ENCODE measurements around the gene TFAM. TPM values are rescaled to one million over a fixed set of nuclear protein-coding genes. Genes with fewer than 3 reads are reported as not detected.
A peak's percentile ranks its signal among the peaks of the same experiment; 100 is the strongest.

The TFAM gene
- 28.1 TPM for total RNA-seq

DNA sequence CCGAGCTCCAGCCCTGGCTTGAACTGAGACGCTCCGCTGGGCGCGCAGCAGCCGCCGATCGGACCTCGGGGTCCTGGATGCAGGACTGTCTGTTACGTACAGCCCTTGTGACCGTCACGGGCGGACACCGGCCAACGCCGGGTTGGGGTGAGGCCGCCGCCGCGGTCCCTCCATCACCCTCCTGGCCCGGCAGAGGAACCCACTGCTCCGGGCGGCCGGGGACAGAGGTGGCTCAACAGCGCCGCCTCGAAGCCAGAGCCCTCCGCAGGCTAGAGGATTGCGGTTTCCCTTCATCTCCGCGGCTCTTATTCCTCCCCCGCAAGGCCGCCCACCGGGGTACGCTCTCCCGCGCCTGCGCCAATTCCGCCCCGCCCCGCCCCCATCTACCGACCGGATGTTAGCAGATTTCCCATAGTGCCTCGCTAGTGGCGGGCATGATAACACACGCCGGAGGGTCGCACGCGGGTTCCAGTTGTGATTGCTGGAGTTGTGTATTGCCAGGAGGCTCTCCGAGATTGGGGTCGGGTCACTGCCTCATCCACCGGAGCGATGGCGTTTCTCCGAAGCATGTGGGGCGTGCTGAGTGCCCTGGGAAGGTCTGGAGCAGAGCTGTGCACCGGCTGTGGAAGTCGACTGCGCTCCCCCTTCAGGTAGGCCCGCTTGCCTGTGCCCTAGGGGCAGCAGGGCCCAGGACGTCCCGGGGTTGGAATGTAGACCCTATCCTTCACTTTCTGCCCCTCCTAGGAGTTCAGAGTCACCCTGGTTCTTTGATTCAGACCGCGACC is at the start of gene TFAM:
Gene TFAM, plus strand, starts transcription at position 412 of the 785 bp plus-strand sequence. Its CDS starts 138 bp downstream, at position 550.
- DNase-seq = peak; percentile 98

DNA sequence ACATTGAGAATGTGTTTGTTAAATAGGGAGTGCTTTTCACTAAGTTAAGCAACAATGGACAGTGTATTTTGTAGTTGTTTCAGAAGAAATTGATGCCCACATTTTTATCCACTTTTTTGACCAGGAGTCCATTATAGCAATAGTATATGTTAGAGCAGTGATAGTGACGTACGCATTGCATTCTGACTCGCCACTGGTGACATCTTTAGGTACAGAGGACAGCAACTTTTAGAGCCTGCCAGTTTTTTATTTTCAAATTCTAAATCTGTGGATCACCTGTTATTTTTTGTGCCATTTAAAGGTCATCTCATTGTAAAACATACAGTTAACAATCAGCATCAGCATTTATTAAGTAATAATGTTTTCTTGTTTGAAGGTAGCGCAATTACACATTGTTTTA is 49.0 kb upstream of the TFAM start:
- no peak for DNase-seq

DNA sequence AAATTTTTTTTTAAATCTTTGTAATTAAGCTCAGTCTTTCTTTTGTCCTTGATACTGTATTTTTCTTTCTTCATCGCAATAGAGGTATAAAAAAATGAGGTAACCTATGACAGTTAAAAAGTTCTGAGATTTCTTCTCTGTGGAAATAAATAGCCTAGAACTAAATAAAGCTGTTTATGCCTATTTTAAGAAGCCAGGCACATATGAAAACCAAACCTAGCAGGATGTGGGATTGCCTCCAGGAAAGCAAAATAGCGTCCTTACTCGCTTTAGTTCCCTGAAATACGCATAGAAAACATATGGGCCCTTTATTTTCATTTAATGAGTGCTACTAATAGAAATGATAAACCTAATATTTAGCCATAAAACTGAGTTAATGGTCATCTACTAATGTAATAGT is 43.8 kb upstream of the TFAM start:
- DNase-seq = no peak

DNA sequence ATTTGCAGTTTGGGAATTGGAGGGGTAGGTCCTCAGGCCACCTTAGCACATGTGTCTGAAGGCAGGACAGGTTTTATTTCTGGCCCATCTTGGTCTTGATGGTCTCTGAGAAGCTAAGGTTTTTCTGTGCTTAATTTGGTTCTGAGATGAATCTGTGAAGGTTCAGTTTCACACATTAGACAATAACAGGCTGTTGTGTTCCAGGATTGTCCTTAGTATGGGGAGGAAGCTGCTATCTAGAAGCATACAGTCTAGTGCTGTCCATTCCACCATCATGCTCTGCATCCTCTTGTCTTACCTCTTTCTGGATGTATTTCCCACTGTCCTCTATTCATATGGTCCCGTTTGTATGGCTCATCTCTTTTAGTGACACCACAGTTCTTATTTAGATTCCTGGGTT is 43.3 kb upstream of the TFAM start:
- no peak for DNase-seq

DNA sequence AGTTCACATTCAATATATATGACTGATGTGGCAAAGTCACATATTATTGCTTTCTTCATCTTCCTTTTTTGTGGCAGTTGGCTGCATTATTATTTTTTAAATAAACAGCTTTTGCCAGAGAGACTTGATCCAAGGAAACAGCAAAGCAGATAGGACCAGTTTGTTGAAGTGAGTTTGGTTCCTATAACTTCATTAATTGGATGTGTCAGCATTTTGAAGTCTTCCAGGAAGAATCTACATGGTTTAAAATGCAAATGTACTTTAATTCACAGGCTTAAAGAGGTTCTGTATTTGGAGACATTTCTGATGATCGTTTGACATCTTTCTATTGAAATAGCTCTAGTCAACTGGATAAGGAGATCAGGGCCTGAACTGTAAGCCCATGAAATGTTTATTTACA is 37.2 kb upstream of the TFAM start:
- no peak for DNase-seq

DNA sequence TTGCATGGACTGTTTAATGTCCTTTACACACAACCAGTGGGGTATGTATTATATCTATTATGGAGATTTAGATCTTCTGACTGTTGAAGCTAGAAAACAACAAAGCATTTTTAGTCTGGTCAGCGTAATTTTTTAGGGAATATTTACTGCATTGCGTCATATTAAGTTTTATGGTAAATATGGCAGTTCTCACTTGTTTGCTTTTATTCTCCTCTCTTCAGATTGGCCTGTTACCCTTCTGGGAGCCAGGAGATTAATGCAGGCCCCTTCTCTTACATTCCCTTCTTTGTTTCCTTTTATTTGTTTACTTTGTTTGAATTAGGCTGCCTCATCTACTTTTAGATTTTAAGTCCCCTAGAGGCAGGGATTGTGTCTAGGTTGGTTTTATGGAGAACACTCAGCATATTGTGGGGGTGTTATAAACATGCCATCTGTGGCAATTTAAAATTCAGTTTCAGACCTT is 36.6 kb upstream of the TFAM start:
- no peak for DNase-seq

DNA sequence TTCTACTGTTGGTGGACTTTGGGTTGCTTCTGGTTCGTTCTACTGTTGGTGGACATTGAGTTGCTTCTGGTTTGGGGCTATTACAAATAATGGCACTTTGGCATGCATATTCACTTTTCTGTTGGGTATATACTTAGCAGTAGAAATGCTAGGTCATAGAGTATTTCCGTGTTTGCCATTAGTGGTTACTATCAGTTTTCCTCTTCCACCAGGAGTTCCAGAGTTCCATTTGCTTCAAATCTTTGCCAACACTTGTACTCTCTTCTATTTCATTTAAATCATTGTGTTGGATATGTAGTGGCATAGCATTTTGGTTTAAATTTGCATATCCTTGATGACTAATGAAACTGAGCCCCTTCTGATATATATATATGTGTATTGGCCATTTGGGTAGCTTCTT is 35.2 kb upstream of the TFAM start:
- no peak for DNase-seq

DNA sequence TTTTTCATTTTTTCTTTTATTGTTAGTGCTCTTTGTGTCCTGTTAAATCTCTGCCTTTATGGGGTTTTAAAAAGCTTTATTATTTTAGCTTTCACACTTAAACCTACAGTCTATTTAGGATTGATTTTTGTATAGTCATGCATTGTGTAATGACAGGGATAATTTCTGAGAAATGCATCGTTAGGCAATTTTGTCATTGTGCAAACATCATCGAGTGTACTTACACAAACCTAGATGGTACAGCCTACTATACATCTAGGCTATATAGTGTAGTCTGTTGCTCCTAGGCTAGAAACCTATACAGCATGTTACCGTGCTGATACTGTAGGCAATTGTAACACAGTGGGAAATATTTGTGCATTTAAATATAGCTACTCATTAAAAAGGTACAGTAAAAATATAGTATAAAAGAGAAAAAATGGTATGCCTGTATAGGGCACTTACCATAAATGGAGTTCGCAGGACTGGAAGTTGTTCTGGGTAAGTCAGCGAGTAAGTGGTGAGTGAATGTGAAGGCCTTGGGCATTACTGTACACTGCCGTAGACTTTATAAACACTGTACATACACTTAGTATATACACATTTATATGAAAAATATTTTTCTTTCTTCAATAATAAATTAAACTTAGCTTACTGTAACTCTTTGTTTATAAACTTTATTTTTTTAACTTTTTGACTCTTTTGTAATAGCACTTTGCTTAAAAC is 34.4 kb upstream of the TFAM start:
- no peak for DNase-seq

DNA sequence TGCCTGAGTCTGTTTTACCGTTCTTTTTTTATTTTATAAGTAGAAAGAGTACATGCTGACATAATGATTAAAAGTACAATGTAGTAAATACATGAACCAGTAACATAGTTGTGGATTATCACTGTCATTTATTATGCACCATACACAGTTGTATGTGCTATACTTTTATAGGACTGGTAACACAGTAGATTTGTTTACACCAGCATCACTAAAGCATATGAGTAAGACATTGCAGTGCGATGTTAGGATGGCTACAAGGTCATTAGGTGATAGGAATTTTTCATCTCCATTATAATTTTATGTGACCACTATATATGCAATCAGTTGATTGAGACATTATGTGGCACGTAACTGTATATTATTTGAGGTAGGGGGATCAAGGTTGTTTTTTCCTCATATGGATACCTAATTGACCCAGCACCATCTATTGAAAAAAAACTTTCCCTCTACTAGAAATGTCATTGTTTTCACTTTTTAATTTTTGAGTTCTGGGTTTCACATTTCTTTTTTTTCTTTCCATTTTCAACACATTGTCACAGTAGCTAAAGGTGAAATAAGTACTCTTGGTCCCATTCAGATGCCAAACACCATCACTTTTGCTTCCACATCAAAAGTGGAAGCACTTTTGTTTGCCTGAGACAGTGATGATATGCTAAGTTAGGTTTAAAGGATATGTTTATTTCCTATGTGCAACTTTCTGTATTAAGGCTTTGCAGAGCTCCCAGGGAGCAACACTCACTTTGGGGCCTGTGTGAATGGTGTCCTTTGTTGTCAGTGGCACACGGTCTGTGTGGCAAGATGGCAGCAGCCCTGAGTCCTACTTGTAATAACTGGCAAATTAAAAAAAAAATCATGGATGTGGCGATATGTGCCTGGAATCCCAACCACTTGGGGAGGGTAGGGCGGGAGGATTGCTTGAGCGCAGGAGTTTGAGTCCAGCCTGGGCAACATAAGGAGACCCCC is 33.3 kb upstream of the TFAM start:
- DNase-seq = no peak

DNA sequence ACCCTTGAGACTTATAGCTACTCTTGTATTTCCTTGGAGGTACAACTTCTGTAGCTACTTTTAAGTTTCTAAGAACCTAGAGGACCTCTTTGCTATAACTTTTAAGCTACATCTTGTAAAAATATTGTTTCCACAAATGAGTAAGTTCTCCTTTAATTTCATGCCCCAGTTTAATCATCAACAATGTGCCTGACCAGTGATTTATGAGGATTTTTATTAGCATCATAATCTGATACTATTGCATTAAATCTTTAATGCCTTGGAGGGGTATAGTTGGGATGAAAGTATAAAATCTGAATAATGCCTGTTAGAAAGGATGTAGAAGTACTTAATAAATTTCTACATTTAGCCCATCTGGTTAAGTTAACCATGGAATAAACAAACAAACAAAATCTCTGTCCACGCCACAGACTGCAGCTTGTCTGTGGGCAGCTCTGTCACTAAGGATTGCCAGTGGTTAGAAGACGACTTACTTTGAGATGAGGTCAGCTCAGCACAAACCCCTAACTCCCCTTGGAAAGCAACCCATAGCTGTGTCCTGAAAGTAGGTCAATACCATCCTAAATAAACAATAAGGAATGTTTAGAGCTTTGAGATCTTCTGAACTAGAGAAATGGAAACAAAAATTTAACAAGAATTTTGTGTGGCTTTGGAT is 32.1 kb upstream of the TFAM start:
- DNase-seq = no peak

DNA sequence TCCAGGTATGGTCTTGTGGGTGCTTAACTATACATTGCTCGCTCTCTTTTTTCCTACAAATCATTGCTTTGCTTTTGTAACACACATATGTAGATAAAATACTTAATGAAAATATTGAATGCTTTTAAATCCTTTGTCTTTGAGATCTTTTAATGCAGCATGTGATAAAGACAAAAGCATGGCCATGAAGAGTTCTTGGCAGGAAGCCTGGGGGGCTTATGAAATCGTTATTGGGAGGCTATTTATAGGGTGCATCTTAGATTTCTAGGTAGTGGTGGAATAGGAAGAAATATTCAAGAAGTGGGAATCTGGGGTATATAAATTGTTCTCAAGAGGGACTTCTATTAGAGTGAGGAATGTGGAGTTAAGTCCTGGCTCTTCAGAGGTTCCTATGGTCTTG is 28.5 kb upstream of the TFAM start:
- DNase-seq = no peak

DNA sequence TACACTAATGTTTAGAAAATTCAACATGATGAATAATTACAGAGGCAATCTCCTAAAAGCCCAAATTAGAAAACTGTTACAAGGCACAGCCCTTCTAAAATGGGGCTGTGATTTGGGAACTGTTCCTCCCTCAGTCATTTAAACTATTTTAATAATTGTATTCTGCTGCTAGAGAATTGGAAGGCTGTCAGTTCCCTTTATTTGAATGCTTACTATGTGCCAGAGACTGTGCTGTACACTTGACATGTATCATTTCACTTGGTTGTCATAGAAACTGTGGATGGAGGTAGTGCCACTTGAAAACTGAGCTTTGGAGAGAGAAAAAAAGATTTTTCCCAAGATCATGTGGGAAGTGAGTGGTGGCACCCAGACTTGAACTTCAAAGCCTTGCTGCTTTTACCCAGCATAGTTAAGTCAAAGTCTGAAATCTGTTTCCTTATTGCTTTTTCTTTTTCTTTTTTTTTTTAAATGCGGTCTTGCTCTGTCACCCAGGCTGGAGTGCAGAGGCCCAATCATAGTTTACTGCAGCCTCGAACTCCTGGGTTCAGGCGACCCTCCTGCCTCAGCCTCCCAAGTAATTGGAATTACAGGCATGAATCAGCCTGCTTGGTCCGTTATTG is 26.8 kb upstream of the TFAM start:
- no peak for DNase-seq

DNA sequence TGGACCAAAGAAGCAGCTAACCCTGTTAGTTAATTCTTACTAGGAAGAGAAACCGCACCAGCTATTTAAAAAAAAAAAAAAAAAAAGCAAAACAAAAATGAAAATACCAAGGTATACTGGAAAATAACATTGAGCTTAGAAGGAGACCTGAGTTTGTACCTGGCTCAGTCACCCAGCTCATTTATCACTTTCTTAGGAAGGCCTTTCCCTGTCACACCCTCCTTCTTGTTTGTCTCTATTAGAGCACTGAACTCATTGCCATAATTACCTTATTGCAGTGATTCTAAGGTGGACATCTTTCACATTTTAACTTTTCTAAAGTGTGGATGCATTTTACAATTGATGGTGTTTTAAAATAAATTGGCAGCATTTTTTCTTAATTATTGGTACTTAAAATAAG is 26.3 kb upstream of the TFAM start:
- no peak for DNase-seq

DNA sequence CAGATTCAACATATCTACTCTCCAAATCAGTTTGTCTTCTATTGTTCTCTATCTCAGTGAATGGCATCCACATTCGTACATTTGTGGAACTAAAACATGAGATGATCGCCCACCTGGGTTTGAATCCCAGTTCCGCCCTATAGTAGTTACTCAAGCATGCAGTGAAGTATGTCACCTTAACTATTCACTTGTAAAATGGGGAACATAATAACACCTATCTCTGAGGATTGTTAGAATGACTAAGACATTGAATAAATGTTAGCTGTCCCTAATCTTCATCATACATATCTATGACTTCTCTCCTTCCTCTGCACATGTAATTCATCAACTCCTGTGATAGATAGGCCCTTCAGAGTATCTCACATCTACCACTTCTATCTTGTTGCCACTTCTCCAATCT is 25.7 kb upstream of the TFAM start:
- no peak for DNase-seq

DNA sequence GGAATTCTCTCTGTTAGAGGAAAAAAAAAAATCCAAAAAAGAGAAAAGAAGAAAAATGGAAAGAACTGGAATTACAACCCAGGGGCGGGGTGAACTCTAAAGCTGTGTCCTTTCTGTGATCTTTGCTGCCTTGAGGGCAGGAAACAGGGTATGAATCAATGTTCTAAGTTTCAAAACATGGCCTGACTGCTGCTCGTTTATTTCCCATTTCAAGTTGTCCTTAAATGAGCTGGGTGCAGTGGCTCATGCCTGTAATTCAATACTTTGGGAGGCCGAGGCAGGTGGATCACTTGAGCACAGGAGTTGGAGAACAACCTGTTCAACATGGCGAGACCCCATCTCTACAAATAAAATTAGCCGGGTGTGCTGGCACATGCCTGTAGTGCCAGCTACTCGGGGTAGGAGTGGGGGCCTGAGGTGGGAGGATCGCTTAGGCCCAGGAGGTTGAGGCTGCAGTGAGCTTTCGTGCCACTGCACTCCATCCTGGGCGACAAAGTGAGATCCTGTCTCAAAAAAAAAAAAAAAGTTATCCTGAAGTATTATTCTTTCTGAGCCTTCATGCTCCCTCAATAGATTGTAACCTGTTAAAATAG is 24.7 kb upstream of the TFAM start:
- DNase-seq = no peak

DNA sequence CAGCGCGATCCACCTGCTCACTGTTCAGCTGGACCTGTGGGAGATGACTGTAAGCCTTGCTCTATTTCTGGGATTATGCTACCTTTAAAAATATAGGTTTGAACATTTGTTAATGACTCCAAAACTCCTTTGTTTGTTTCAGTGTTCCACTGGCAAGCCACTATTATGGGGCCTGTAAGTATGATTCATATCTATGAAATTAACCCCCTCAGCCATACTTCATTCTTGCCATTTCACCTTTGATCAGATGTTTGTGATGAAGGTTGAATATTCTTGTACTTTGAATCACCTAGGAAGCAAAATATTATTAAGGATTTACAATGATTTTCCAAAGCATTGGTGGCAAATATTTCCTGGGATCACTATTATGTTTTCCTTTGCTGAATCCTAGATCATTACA is 23.9 kb upstream of the TFAM start:
- no peak for DNase-seq

DNA sequence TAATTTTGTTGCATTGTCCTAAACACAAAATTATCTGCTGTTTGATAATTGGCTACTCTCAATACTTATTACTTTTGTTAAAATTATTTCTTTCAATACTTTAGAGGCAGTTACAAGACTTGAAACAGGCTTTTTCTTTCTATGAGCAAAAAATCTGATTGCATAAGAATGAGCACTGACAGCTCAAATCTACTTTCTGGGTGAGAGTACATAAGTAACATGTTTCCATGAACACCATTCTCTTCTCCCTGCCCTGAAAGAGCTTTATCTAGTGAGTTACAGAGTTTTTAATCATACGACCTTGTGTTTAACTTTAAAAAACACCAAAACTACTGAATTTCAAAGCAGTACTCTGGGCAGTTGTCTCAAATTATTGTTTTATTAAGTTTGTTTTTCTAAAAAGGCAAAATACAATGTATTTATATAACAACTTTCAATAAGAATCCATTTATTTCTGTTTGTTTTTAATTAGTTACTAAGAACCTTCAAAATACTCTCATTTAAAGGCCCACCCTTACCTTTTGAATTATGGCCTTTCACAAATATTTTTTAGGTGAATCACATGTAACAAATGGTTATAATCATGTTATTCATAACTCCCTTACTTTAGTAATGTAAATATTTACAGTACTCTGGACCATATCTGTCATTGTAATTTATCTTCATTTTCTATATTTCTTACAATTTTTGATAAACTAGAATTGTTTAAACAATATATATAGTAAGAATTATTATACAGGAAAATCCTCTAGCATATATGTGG is 23.0 kb upstream of the TFAM start:
- DNase-seq = no peak

DNA sequence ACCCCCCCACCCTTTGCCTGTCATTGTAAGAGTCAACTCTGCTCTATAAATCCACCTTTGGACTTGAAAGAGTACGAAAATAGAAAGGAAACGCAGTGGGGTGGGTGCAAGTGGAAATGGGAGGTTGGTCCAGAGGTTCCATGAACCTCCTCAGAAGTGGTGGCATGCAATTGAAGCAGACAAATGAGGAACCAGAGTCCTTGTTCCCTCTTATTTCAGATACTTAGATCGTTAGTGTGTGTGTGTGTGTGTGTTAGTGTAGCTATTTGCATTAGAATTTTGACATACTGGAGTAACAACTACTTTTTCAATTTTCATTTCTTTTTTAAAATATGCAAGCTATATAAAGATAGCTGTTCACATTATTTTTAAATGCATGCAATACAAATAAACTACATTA is 18.1 kb upstream of the TFAM start:
- DNase-seq = no peak

DNA sequence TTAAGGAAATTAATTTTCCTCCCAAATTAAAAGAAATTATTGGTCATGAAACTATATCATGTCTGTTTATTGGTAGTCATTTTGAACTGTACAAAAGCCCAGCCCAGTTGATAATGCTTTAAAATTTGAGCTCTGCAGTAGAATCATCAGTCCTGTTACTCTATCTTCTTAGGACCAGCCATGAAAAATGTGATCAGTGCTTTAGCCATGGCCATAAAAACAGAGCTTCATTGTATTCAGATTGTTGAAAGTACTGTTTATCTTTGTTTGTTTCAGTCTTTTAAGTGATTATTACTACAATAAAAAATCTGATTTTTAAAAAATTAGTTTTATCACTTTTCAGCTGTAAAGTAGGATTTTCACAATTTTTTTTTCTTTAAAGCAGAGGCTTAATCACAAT is 13.7 kb upstream of the TFAM start:
- no peak for DNase-seq

DNA sequence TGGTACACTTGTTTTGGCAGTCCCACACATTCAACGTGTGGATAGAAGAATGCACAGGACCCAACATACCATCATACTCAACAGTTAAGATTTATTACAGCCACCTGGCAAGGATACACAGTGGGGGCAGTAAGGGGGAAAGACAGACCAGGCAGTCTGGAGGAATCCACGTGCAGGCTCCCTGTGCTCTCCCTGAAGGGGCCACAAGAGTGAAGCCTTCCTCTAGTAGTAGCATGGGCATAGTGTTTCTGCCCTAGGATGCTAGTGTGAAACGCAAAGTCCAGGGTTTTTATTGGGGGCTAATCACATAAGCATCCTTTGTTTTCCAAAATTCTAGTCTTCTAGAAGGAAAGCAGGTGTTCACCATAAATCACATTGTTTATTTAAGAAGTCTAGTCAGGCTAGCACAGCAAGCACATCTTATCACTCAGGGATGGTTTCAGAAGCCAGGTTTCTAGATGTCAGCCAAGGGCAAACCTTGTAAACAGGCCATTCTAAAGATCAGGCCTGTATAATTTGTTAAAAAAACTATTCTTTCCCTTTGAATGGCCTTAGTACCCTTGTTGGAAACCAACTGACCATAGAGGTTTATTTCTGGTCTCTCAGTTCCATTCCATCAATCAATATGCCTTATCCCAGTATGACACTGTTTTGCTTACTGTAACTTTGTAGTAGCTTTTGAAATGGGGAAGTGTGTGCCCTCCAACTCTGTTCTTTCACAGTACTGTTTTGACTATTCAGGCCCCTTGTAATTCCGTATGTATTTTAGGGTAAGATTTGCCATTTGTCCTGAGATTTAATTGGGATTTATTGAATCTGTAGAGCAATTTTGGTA is 12.4 kb upstream of the TFAM start:
- DNase-seq = no peak

Measured in tongue (tissue), 2 donors.